Hematopoietic multipotent progenitor cell (in vitro differentiated cells): ENCODE data around the gene RIOK2. TPM values are rescaled to one million over a fixed set of nuclear protein-coding genes. Genes with fewer than 3 reads are reported as not detected.
"Not testable (repeated sequence)": the region's sequence is repeated elsewhere in the genome, so short reads cannot be mapped to it uniquely, and the experiment has no call there.

Source experiments
- DNase-seq, 3 donors: peaks; one replicate each; pipeline ENCODE4 v3.0.0-alpha.2; 2011 to 2015; ENCODE audit warnings: low read depth in 2 of 3, low spot score in 2 of 3
- total RNA-seq: library from RNA; depleted of rRNA; stranded (reverse); fragments of >200 nt; gene quantifications from one replicate; pipeline ENCODE4 v1.2.3, GENCODE V29; 2012

The RIOK2 gene
- total RNA-seq, 1 donor, result 7.3 TPM

DNA sequence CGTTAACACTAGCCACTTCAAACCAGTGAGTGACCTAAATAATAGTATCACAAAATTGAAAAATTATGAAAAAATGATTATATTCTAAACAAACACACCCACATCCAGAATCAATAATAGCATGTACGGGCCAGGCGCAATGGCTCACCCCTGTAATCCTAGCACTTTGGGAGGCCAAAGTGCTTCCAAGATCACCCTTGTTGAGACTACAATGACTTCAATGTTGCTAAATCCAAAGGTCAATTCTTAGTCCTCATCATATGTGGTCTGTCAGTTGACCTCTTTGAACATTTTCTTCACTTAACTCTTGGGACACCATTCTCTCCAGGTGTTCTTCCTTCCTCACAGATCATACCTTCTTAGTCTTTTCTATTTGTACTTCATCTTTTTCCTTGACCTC, 11.3 kb downstream of the RIOK2 start:
- DNase-seq, result no peak

DNA sequence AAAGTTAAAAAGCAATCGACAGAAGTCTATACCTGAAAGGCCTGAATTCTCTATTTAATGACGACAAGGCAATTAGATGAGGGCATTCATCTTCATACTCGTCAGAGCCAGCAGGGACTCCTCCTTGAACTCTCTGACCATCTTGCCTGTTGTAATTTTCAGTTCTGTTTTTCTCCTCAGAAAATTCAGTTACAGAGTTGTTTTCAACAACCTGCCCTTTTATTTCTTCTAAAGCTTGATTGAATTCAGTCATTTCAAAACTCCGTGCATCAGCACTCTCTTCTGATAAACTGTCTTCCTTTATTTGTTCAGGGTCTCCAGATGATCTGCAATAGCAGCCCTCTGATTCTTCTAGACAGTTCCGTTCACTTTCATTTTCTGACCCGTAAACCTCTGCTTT, 15.6 kb downstream of the RIOK2 start:
- DNase-seq, result no peak

DNA sequence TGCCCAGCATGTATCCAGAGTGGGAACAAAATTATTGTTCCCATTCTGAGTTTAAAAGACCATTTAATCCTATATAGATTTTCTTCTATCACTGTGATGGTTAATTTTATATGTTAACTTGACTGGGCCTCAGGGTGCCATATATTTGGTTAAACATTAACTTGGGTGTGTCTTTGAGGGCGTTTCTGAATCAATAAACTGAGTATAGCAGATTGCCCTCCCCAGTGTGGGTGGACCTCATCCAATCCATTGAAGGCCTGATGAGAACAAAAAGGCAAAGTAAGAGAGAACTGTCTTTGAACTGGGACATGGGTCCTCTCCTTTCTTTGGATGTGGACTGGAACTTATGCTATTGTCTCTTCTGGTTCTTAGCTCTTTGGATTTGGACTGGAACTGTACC, 17.3 kb downstream of the RIOK2 start:
- DNase-seq, result no peak

DNA sequence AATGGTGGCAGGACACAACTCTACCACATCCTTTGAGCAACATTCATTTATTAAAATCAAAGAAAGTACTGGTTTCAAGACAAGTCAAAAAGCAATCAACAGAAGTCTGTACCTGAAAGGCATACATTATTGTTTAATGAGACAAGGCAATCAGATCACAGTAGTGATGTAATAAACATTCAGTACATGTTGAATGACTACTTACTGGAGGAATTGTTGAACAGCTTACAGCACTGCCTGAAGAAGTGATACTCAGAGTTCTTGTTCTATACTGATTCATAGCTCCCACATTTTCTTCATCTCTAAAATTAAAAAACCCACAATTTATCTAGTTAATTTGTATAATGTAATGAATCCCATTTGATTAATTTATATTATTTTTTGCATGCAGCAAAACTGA, 18.2 kb downstream of the RIOK2 start:
- DNase-seq, result no peak

DNA sequence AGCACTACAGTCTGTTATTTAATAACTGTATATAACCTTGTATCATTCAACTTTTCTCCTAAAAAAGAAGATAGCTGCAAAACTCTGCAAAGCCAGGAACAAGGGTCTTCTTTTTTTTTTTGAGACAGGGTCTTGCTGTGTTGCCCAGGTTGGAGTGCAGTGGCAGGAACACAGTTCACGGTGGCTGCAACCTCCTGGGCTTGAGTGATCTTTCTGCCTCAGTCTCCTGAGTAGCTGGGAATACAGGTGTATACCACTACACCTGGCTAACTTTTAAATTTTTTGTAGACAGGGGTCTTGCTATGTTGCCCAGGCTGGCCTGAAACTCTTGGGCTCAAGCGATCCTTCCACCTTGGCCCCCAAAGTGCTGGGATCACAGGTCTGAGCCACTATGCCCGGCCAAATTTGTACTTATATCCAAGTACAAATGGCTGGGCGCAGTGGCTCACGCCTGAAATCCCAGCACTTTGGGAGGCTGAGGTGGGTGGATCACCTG, 19.2 kb downstream of the RIOK2 start:
- DNase-seq, result no peak

DNA sequence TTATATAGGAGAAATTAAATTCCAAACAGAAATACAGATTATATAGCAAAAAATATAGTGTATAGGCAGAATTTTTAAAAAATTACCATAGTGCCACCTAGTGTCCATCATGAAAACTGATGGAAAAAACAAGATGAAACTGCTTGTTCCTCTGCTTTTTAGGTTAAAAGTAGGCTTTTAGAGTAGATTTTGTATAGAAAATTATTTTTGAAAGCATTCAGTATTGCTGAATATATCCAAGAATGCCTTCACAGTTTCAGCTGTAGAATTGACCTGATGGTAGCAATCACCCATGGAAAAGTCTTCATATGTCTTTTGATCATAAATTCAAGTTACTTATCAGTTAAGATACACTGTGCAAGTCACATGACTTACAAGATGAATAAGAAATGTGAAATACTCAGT, 19.7 kb downstream of the RIOK2 start:
- DNase-seq, result peak in 2 of 3 donors; percentile 16 to 49

DNA sequence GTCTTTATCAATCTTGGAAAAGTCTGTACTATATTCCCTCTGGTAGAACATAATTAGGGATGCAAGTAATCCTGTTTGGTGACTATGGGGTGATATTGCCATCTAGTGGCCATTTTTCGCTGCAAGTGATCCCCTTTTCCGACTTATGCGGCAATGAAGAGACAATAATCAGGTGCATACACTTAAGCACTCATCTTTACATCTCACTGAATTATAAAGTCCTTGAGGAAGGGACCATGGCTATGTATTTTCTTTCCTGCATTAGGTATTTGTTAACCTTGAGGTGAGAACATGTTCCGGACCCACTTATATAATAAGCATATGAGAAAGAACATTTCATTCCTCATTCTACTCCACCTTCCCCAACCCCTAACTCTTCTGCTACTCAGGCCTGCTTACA, 21.0 kb downstream of the RIOK2 start:
- DNase-seq, result peak; percentile 53 to 63 (median 57)

DNA sequence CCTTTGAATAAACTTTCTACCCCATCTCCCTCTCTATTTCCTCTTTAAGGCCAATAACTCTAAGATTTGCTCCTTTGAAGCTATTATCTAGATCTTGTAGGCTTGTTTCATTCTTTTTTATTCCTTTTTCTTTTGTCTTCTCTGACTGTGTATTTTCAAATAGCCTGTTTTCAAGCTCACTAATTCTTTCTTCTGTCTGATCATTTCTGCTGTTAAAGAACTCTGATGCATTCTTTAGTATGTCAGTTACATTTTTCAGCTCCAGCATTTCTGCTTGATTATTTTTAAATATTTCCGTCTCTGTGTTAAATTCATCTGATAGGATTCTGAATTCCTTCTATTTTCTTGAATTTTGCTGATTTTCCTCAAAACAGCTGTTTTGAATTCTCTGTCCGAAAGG, 25.4 kb downstream of the RIOK2 start:
- no peak for DNase-seq

DNA sequence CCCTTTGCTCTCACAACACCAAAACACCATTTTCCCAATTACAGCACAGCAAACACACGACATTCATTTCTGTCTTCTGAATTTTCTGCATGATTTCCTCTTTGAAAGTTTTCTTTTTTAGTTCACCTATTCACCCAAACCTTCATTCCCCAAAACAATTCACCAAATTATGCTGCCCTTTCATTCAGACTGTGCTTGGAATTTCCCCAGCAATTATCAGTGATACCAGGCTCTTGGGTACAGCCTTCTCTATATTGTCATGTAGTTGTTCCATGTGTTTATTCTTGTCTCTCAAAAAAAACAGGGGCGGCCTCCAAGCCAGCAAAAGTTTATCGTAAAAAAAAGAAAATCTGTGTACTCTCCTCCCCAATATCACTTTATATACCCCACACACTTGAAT, 31.7 kb downstream of the RIOK2 start:
- no peak for DNase-seq

DNA sequence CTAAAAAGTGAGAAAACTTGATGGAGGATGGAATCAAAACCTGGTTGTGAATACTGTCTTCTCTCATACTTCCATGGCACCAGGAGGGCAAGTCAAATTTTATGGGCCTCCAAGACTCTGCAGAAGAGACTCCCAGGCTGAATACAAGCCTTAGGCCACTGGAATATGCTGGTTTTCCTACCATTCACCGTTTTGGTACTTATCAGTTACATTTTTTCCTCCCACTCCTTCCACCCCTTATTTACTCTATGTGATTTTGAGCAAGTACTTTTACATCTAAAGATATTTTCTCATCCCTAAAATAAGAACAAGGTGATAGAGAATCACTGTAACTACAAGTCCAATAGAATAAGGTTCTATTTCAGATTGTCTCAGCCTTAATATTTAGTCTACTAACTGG, 32.6 kb downstream of the RIOK2 start:
- DNase-seq, result no peak

DNA sequence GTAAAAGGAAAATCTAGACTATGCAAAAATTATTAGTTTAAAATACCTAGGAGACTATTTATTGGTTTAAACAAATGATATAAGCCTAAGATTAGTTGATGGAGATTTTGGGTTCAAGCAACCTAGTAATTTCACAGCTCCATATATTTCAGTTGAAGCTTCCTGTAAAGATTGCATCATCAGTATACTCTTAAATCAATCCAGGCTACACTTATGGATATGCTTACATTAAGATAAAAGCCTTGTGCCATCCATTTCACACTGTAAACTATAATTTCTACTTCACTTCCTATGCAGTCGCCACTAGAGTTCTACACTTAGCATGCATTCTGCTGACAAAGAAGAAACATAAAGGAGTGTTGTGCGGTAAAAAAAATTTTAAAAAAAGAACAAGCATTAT, 33.3 kb downstream of the RIOK2 start:
- no peak for DNase-seq

DNA sequence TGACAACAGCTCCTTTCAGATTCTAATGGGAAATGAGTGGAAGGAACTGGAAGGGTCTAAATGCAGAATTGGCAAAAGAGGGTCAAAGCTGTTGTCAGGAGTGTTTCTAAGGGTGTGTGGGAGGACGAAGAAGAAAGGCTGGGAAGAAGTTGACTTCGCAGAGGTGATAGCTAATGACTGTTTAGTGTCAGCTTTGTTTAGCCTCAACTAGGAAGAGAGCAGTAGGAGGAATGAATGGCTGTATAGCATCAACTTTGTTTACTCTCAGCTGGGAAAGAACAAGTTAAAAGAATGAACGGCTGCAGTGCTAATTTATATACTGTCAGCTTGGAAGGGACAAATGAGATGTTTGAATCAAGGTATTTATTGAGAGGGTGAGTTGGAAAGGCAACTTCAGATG, 34.8 kb downstream of the RIOK2 start:
- DNase-seq, result no peak

DNA sequence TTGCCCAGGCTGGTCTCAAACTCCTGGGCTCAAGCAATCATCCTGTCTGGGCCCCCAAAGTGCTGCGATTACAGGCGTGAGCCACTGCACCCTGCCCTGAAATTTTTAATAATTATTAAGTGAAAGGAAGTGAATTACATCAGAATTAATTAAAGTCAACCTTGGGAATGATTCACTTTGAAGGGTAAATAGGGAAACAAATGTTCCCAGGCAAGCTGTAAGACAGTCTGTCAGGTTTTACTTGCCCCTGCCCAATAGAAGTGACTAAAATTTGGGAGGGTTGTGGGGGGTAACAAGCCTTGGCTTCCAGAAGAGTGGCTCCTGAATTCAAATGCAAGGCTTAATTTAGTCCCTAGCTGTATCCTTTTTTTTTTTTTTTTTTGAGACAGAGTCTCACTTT, 39.3 kb downstream of the RIOK2 start:
- no peak for DNase-seq

DNA sequence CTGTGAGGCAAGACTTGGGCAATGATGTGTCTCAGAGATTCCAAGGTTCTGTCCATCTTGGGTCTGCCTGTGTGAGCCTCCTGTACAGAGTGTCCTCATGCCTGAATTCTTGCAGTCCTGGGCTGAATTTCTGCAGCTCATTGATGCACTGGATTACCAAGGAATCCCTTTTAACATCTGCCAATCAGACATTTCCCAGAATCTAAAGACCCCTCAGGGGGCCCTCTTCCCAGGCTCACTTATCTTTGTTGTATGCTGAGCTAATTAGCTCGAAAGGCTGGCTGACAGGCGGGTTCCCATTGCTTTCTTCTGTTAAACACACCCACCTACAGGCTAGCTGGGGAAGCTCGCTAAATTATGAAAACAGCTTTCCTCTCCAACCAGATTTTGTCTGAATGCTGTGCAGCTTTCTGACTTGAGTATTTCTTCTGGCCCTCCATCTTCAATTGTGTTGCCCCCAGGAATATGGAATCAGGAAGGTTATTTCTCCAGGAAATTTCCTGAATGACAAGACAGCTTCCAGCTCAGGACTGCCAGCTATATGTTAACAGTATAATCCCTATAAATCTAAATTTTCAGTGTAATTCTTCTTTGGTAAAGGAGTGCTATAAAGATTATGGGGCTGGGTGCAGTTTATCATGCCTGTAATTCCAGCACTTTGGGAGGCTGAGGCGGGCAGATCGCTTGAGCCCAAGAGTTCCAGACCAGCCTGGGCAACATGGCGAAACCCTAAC, 40.4 kb downstream of the RIOK2 start, which contains the start of gene LIX1:
LIX1 (minus strand) TSS at position 91 of the 734 bp plus-strand sequence; CDS start at position 56, 35 bp downstream.
- peak in 2 of 3 donors; percentile 31 to 63 for DNase-seq

DNA sequence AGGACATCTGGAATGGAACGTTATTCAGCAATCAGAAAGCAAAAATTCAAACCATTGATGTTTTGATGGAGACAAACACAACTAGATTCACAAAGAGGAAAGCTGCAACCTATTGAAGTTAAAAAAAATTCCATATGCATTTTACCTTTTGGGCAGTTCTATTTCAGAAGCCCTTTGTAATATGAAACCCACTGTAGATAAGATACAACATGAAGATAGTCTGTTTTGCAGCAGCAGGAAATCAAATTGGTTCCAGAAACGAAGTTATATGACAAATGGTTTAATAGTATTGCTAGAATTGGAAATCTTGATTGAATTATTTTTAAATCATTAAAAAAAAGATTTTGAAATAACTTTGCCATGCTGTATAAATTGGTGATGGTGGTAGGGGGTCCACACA, 41.5 kb downstream of the RIOK2 start:
- DNase-seq, result no peak

DNA sequence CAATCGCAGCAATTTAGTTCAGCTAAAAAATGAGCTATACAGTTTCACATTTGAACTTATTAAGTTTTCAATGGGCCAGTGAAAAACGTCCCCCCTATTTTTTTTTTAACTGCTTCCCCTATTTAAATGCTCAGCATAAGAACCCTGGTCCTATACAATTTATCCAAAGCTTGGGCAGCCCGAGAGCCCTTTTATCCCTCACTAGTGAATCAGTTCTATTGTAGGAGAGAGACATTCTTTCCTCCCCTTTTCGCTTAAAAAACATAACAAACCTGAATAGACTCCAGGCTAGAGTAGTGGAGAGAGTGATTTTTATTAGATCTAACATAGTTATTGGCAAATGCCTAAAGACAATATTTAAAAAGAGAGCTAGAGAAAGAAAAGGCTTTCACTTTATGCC, 42.0 kb downstream of the RIOK2 start:
- DNase-seq, result no peak

DNA sequence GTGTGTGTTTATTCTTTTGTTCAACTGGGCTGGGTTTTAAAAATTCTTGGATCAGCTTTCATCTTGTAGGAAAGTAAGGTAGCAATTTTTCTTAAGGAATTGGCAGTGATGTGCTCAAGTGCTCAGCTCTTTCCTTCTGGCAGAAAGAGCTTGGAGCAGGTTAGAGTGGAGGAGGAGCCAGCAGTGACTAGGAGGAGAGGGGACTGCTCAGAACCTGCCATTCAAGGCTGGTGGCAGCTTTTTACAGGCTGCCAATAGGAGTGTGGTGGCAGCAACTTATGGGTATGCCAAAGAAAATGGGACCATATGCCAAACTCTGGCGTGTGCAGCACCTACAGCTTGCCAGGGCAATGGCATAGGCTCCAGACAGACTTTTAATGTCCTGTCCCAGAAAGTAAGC, 42.8 kb downstream of the RIOK2 start:
- not testable (repeated sequence) for DNase-seq

DNA sequence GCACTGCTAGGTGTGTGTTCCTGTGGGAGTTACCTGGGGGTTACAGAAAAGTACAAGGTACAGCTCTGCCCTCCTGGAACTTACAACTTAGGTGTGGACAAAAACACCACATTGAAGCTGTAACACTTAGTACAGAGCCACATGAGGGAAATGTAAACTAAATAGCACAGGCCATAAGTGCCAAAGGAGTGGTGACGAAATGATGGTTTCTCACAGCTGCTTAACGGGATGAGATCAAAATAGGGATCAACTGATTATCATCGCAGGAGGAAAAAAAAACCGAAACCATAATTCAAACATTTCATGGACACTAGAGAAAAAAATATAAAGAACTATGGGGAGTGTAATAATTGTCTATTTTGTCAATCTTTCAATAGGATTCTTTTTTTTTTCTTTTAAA, 46.6 kb downstream of the RIOK2 start:
- no peak for DNase-seq

DNA sequence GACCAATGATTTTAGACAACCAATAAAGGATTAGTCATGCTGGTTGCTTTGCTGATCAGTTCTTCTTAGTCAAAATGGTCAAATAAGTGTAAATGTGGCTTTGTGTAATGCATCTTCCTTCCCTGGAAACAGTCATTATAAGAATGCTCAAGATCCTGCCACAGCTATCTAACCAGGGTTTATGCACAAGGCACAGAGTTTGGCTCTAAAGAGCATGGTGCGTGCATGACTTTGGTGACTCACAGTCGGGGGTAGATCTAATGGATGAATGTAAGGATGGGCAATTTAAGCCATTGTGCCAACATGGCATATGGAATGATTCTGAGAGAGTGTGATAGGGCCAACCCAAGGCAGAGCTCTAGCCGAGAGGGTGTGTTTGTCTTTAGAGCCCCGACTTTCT, 47.2 kb downstream of the RIOK2 start:
- DNase-seq, result no peak

DNA sequence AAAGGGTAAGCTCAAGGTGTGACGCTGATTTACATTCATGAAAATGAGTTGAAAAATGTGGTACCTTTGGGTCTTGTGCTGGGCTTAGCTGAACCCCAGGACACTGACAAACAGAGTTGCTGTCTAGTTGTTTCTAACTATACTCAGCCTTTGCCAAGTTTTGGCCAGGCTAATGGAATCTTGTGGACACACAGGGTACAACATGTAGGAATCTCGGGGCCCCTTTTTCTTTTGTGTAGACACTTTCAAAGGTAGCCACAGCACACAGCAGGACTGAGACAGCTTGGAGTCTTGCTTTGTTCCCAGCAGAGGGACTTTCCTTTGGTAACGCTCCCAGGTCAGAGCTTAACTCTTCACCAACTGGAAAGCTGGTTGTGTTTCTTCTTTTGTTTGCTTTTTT, 48.4 kb downstream of the RIOK2 start:
- DNase-seq, result no peak

DNA sequence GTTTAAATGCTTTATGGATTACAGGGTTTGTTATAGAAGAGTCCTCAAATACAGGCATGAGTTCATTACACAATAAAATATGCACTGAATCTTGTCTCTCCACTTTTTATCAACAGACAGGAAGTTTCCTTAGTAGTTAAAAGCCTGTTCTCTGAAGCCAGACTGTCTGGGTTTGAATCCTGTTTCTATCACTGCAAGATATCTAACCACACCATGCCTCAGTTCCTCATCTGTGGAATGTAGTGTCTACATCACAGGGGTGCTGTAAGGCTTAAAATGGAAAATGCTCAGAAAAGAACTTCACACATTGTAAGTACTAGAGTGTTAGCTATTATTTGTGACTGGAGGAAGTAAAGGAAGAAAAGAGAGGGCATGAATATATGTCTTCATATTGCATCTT, 49.9 kb downstream of the RIOK2 start:
- no peak for DNase-seq

DNA sequence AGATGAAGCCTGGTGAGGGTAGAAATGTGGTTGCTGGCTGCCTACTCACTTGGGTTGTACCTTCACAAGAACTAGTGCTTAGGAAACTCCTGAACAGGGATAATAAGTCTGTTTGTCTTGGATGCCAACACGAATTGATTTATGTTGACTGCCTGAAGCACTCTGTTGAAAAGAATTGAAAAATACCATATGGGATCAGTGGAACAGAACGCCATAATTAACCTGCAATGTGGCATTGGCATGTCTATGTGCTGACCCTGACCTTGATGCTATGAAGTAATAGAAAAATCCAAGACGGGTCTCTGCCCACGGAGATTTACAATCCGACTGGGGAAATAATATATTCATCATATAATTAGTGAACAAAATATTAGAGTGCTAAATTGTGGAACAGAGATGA, 51.1 kb downstream of the RIOK2 start:
- DNase-seq, result no peak
